HCT116 (cell line): ENCODE measurements around the gene HIVEP2. TPM values are rescaled to one million over a fixed set of nuclear protein-coding genes. Genes with fewer than 3 reads are reported as not detected.

Experiments
- ATAC-seq: fragments of 200-7000 bp; cut with Tn5 transposase; 2 replicates; pipeline ENCODE4 v1.9.1; 2020; ENCODE audit warnings: mild to moderate bottlenecking, moderate library complexity
- BruUV-seq: library from RNA; stranded (reverse); fragments of 400-500 nt; replicated peaks from 2 replicates; lab custom pipeline; 2021; lab: Mats Ljungman, UMichigan
- CTCF ChIA-PET: fragments of 300-600 bp; sonication (Branson Sonifier 250); formaldehyde crosslinking; loops from one replicate; lab custom pipeline; 2021; ENCODE audit warnings: antibody characterized with exemption; lab: Charles Lee
- POLR2A ChIA-PET: fragments of 300-600, 350-600 bp; sonication (Branson Sonifier 250); formaldehyde crosslinking; loops from one replicate; lab custom pipeline; 2021; ENCODE audit warnings: antibody characterized with exemption; lab: Charles Lee
- RAD21 ChIA-PET, 2 experiments: fragments of 300-600 bp; sonication (Branson Sonifier 250); formaldehyde crosslinking; loops; one replicate each; lab custom pipeline; 2023; ENCODE audit warnings: low total read pairs in 2 of 2; ENCODE audit not compliant: uncharacterized antibody in 2 of 2, unreplicated experiment in 2 of 2, low non-redundant PET in 1 of 2; lab: Charles Lee
- DNase-seq: peaks from one replicate; pipeline ENCODE4 v3.0.0-alpha.2; 2010; ENCODE audit warnings: low read depth, low spot score
- H2AFZ ChIP-seq: fragments of 200-600 bp; shearing (Covaris generic), sonication (generic); 2 replicates; pipeline ENCODE4 v1.6.1; 2017; ENCODE audit warnings: low read depth, mixed run types, mixed read lengths, antibody characterized with exemption, low read length; ENCODE audit not compliant: poor library complexity, severe bottlenecking
- H3K27ac ChIP-seq: 2 replicates; pipeline ENCODE4 v1.5.1; 2012; ENCODE audit warnings: low read depth, low read length
- H3K27me3 ChIP-seq: fragments of 200-600 bp; sonication (generic); 2 replicates; pipeline ENCODE4 v1.6.1; 2016; ENCODE audit warnings: mixed run types, low read length, mixed read lengths; ENCODE audit not compliant: insufficient read depth
- H3K36me3 ChIP-seq, 2 experiments: fragments of 200-500 bp in 1 of 2; fragments of 200-600 bp in 1 of 2; sonication (Bioruptor generic) in 1 of 2; sonication (generic) in 1 of 2; 2 replicates each; pipeline versions ENCODE4 v1.5.1 to v1.6.1; 2014 to 2016; ENCODE audit warnings: low read length in 2 of 2, inconsistent platforms in 1 of 2, mixed read lengths in 1 of 2, mixed run types in 1 of 2; ENCODE audit not compliant: insufficient read depth in 2 of 2, control insufficient read depth in 1 of 2
- H3K4me1 ChIP-seq, 2 experiments: fragments of 200-600 bp in 1 of 2; sonication (generic) in 1 of 2; 2 replicates each; pipeline versions ENCODE4 v1.5.1 to v1.6.1; 2012 to 2017; ENCODE audit warnings: low read length in 2 of 2, inconsistent platforms in 1 of 2, mild to moderate bottlenecking in 1 of 2, mixed read lengths in 1 of 2, mixed run types in 1 of 2, moderate library complexity in 1 of 2; ENCODE audit not compliant: insufficient read depth in 2 of 2, control insufficient read depth in 1 of 2
- H3K4me2 ChIP-seq: fragments of 200-600 bp; sonication (generic); 2 replicates; pipeline ENCODE4 v1.6.1; 2017; ENCODE audit warnings: mixed run types, low read length, mixed read lengths
- H3K4me3 ChIP-seq, 2 experiments: fragments of 200-600 bp in 1 of 2; sonication (generic) in 1 of 2; replicated peaks in 1 of 2; 2 replicates each; pipeline ENCODE4 v1.5.1; 2011 to 2016; ENCODE audit warnings: low read length in 2 of 2, control low read depth in 1 of 2, low read depth in 1 of 2, mild to moderate bottlenecking in 1 of 2, mixed read lengths in 1 of 2, mixed run types in 1 of 2
- H3K79me2 ChIP-seq: fragments of 200-600 bp; sonication (generic); 2 replicates; pipeline ENCODE4 v1.6.1; 2017; ENCODE audit warnings: mild to moderate bottlenecking, mixed run types, low read length, moderate library complexity, mixed read lengths; ENCODE audit not compliant: insufficient read depth
- H3K9ac ChIP-seq: fragments of 200-600 bp; sonication (generic); 2 replicates; pipeline ENCODE4 v1.6.1; 2016; ENCODE audit warnings: low read length, mixed read lengths
- H3K9me2 ChIP-seq: fragments of 200-600 bp; sonication (generic), shearing (Covaris generic); 2 replicates; pipeline ENCODE4 v1.6.1; 2017; ENCODE audit warnings: mixed run types, mild to moderate bottlenecking, moderate library complexity; ENCODE audit not compliant: insufficient read depth
- H3K9me3 ChIP-seq, 2 experiments: fragments of 200-500 bp in 1 of 2; fragments of 200-600 bp in 1 of 2; sonication (Bioruptor generic) in 1 of 2; sonication (generic) in 1 of 2; 2 replicates each; pipeline ENCODE4 v1.6.1; 2014 to 2017; ENCODE audit warnings: low read length in 2 of 2, mixed read lengths in 2 of 2, inconsistent platforms in 1 of 2, low read depth in 1 of 2, mild to moderate bottlenecking in 1 of 2, mixed run types in 1 of 2, moderate library complexity in 1 of 2; ENCODE audit not compliant: control insufficient read depth in 1 of 2, insufficient read depth in 1 of 2
- H4K20me1 ChIP-seq: fragments of 200-600 bp; sonication (generic), shearing (Covaris generic); 2 replicates; pipeline ENCODE4 v1.6.1; 2017; ENCODE audit warnings: mixed run types, mild to moderate bottlenecking, moderate library complexity; ENCODE audit not compliant: insufficient read depth
- CBX3 ChIP-seq: IDR thresholded peaks from 2 replicates; pipeline ENCODE4 v1.6.1; 2012; ENCODE audit warnings: low read depth
- EZH2phosphoT487 ChIP-seq: fragments of 200-600 bp; IDR thresholded peaks from 2 replicates; pipeline ENCODE4 v1.6.1; 2018; ENCODE audit warnings: antibody characterized with exemption, borderline replicate concordance
- FOSL1 ChIP-seq: IDR thresholded peaks from 2 replicates; pipeline ENCODE4 v1.6.1; 2012; ENCODE audit warnings: low read depth
- POLR2A ChIP-seq: IDR thresholded peaks from 2 replicates; pipeline ENCODE4 v1.7.0; 2011; ENCODE audit warnings: borderline replicate concordance; ENCODE audit not compliant: insufficient read depth, insufficient read length; ENCODE audit errors: extremely low read depth
- POLR2AphosphoS5 ChIP-seq: IDR thresholded peaks from 2 replicates; pipeline ENCODE4 v1.6.1; 2011; ENCODE audit warnings: mild to moderate bottlenecking, low read depth, low read length, moderate library complexity
- REST ChIP-seq: IDR thresholded peaks from 2 replicates; pipeline ENCODE4 v1.6.1; 2012; ENCODE audit warnings: low read depth
- SIN3A ChIP-seq: IDR thresholded peaks from 2 replicates; pipeline ENCODE4 v1.6.1; 2012; ENCODE audit warnings: low read depth
- ZBTB33 ChIP-seq: IDR thresholded peaks from 2 replicates; pipeline ENCODE4 v1.6.1; 2011; ENCODE audit warnings: mild to moderate bottlenecking, low read length, moderate library complexity; ENCODE audit not compliant: insufficient replicate concordance; ENCODE audit errors: extremely low read depth
- intact Hi-C: fragments of 100-400 bp; cut with micrococcal nuclease; formaldehyde crosslinking; loops from 2 replicates; pipeline ENCODE4 v1.10.0; 2022
- total RNA-seq: library from RNA; stranded (reverse); gene quantifications from one replicate; pipeline ENCODE4 v1.2.1, GENCODE V29; 2021; ENCODE audit not compliant: unreplicated experiment

Gene HIVEP2
- total RNA-seq, 1 experiment from 2014 or later: 8.1 TPM

- DNase-seq: no peak
- H3K4me2 ChIP-seq: no peak overlapping the region
- no peak for ATAC-seq
- intact Hi-C loops: no loop called here
- H3K9me2 ChIP-seq: no peaks in the 10 kb centered on the region
- H3K79me2 ChIP-seq: no peaks in the 10 kb centered on the region
- H3K36me3 ChIP-seq: no peaks in the 10 kb centered on the region
- H3K4me1 ChIP-seq: no peaks in the 10 kb centered on the region
- H3K9ac ChIP-seq: no peak overlapping the region
- CTCF ChIA-PET: interaction anchor here (0.7 to 1.4 kb wide), 2 partner anchors 9 kb away, joined by 3 to 4 read pairs; no protein-coding TSS in a partner anchor
- no peaks in the 10 kb centered on the region for H3K27me3 ChIP-seq
- H2AFZ ChIP-seq: no peak overlapping the region
- POLR2A ChIA-PET: no interaction called here
- no peaks in the 10 kb centered on the region for H4K20me1 ChIP-seq
- TF ChIP-seq CBX3: no peak
- TF ChIP-seq FOSL1: no peak
- no peak for TF ChIP-seq POLR2A
- no peak for TF ChIP-seq ZBTB33
- no peak for TF ChIP-seq POLR2AphosphoS5
- TF ChIP-seq SIN3A: no peak
- no peak for TF ChIP-seq REST
- TF ChIP-seq EZH2phosphoT487: no peak
- RAD21 ChIA-PET: no interaction called here
- no peak overlapping the region for H3K4me3 ChIP-seq
- no peaks in the 10 kb centered on the region for H3K9me3 ChIP-seq
- BruUV-seq: no TSS peak
- no peak overlapping the region for H3K27ac ChIP-seq
Measured at GRCh38 chr6:142738035-142738396, 207.0 kb downstream of the HIVEP2 start.
